Rectal smooth muscle tissue (tissue), 1 donor: ENCODE data around the gene DNASE1L1.

Experiments used
- H3K27ac ChIP-seq: one replicate; pipeline ENCODE4 v1.7.0; 2013; ENCODE audit warnings: low read depth, low read length, inconsistent platforms
- H3K27me3 ChIP-seq: one replicate; pipeline ENCODE4 v1.7.0; 2013; ENCODE audit warnings: low read length; ENCODE audit not compliant: control insufficient read depth, insufficient read depth
- H3K36me3 ChIP-seq: one replicate; pipeline ENCODE4 v1.7.0; 2013; ENCODE audit warnings: low read length; ENCODE audit not compliant: control insufficient read depth, insufficient read depth
- H3K4me1 ChIP-seq: one replicate; pipeline ENCODE4 v1.7.0; 2013; ENCODE audit warnings: low read length; ENCODE audit not compliant: control insufficient read depth, insufficient read depth
- H3K4me3 ChIP-seq: one replicate; pipeline ENCODE4 v1.7.0; 2013; ENCODE audit warnings: low read length
- H3K9ac ChIP-seq: one replicate; pipeline ENCODE4 v1.7.0; 2013; ENCODE audit warnings: low read length

Gene DNASE1L1

DNA sequence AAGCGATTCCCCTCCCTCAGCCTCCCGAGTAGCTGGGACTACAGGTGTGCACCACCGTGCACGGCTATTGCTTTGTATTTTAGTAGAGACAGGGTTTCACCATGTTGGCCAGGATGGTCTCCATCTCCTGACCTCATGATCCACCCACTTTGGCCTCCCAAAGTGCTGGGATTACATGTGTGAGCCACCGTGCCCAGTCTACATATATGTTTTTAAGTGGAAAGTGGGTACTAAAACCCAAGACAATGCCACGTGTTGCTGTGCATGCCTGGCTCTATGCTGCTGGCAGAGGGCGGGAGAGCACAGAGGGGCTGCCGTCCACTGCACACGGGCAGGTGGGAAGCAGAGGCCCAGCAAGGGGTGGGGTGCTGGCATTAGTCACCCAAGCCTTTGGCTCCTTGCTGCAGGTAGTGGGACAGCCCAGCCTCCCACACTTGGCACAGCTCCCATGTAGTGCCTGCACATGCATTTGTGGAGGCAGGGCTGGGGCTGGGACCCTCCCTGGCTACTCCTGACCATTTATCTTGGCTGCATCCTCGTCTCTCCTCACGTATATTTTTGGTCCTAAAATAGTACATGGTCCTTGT is 26.5 kb downstream of the DNASE1L1 start:
- Histone ChIP-seq H3K9ac (no peak overlapping the region), H3K4me3 (no peak overlapping the region), H3K36me3 (no peaks in the 10 kb centered on the region), H3K4me1 (peaks cover 7% of the 10 kb centered on the region), H3K27ac (no peak overlapping the region), H3K27me3 (peaks cover 5% of the 10 kb centered on the region)

- Histone ChIP-seq H3K27me3 (peaks cover 5% of the 10 kb centered on the region), H3K9ac (no peak overlapping the region), H3K4me3 (no peak overlapping the region), H3K4me1 (peaks cover 14% of the 10 kb centered on the region), H3K27ac (no peak overlapping the region), H3K36me3 (no peaks in the 10 kb centered on the region)
Observed at GRCh38 chrX:154381271-154381670, 27.8 kb downstream of the DNASE1L1 start.

DNA sequence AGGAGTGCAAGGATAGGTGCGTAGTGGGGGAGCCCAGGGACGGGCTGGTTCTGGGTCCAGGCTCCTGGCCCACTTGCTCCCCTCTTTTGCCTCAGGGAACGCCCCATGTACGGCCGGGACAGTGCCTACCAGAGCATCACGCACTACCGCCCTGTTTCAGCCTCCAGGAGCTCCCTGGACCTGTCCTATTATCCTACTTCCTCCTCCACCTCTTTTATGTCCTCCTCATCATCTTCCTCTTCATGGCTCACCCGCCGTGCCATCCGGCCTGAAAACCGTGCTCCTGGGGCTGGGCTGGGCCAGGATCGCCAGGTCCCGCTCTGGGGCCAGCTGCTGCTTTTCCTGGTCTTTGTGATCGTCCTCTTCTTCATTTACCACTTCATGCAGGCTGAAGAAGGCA is 28.3 kb downstream of the DNASE1L1 start:
- H3K4me3 ChIP-seq: peak overlapping the region; percentile 61
- H3K4me1 ChIP-seq: peaks cover 15% of the 10 kb centered on the region
- H3K9ac ChIP-seq: no peak overlapping the region

GRCh38 chrX:154380153-154380552 is 28.9 kb downstream of the DNASE1L1 start:
- peak overlapping the region; percentile 68 for H3K9ac ChIP-seq
- H3K4me1 ChIP-seq: peaks cover 15% of the 10 kb centered on the region
- no peaks in the 10 kb centered on the region for H3K36me3 ChIP-seq
- peak overlapping the region; percentile 97 for H3K27ac ChIP-seq
- H3K4me3 ChIP-seq: peak overlapping the region; percentile 61
- H3K27me3 ChIP-seq: peaks cover 5% of the 10 kb centered on the region

More for the DNA sequence above, 28.3 kb downstream of the DNASE1L1 start:
- peaks cover 5% of the 10 kb centered on the region for H3K27me3 ChIP-seq
- H3K36me3 ChIP-seq: no peaks in the 10 kb centered on the region
- peak overlapping the region; percentile 97 for H3K27ac ChIP-seq

- H3K27ac ChIP-seq: peak overlapping the region; percentile 97
- H3K36me3 ChIP-seq: no peaks in the 10 kb centered on the region
- peaks cover 4% of the 10 kb centered on the region for H3K27me3 ChIP-seq
- H3K4me3 ChIP-seq: peak overlapping the region; percentile 61
- peak overlapping the region; percentile 80 for H3K9ac ChIP-seq
- H3K4me1 ChIP-seq: peaks cover 15% of the 10 kb centered on the region
Observed at GRCh38 chrX:154379569-154379951, 29.5 kb downstream of the DNASE1L1 start.

- H3K27ac ChIP-seq: peak within 1 kb of the TSS; percentile 97
- H3K4me3 ChIP-seq: peak within 1 kb of the TSS; percentile 65
- no peaks in the 10 kb centered on the region for H3K27me3 ChIP-seq
- H3K36me3 ChIP-seq: no peaks in the 10 kb centered on the region
- peak within 1 kb of the TSS; percentile 80 for H3K9ac ChIP-seq
- peaks cover 15% of the 10 kb centered on the region for H3K4me1 ChIP-seq
Observed at GRCh38 chrX:154378799-154379568, 30.1 kb downstream of the DNASE1L1 start, which contains the start of gene EMD. Gene EMD (plus strand): TSS chrX:154379295. CDS start chrX:154379485, 190 bp downstream.

DNA sequence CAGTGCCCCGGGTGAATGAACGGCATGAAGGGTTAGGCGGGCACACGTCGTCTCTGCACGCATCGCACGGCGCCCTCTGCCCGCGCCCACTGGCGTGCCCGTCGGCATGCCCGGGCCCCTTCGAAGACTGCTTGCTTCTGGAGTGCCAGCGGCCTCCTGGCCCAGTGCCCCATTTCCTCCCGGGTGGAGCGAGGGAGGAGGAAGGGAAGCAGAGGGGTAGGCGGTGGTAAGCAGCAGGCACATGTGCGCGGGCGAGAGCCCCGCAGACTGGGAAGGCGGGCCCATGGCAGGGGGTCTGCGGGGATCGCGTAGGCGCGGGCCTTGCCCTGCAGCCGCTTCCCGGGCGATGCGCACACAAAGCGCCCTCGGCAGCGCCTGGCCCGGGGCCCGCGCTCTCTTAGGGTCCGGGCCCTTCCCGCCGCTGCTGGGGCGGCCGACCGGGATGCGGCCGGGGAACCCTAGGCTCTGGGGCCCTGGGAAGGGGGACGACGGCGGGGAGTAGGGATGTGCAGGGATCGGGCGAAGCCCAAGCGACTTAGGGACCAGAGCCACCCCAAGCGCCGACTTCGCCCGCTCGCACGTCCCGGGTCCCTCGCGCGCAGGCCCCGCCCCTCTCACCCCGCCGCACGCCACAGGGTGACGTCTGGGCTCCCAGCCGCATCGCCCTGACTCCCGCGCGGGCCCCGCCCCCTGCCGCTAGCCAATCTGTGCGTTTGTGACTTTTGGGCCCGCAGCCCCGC is 30.8 kb downstream of the DNASE1L1 start:
- no peaks in the 10 kb centered on the region for H3K27me3 ChIP-seq
- no peaks in the 10 kb centered on the region for H3K36me3 ChIP-seq
- H3K4me3 ChIP-seq: peak overlapping the region; percentile 65
- H3K4me1 ChIP-seq: peaks cover 15% of the 10 kb centered on the region
- H3K9ac ChIP-seq: peak overlapping the region; percentile 66
- peak overlapping the region; percentile 91 for H3K27ac ChIP-seq

- Histone ChIP-seq H3K4me3 (peak overlapping the region; percentile 28), H3K9ac (no peak overlapping the region), H3K27me3 (peaks cover 2% of the 10 kb centered on the region), H3K27ac (peak overlapping the region; percentile 91), H3K4me1 (peaks cover 15% of the 10 kb centered on the region), H3K36me3 (no peaks in the 10 kb centered on the region)
Observed at GRCh38 chrX:154376774-154377173, 32.3 kb downstream of the DNASE1L1 start.

DNA sequence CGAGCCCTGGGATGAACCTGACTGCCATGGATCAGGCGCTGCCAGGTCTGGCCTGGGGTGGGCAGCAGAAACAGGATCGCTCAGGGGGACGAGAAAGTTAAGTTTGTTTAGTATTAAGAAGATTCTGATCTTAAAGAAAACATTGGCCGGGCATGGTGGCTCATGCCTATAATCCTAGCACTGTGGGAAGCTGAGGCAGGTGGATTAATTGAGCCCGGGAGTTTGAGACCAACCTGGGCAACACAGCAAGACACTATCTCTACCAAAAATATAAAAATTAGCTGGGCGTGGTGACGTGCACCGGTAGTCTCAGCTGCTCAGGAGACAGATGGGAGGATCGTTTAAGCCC is 33.9 kb downstream of the DNASE1L1 start:
- peak overlapping the region; percentile 14 for H3K4me3 ChIP-seq

DNA sequence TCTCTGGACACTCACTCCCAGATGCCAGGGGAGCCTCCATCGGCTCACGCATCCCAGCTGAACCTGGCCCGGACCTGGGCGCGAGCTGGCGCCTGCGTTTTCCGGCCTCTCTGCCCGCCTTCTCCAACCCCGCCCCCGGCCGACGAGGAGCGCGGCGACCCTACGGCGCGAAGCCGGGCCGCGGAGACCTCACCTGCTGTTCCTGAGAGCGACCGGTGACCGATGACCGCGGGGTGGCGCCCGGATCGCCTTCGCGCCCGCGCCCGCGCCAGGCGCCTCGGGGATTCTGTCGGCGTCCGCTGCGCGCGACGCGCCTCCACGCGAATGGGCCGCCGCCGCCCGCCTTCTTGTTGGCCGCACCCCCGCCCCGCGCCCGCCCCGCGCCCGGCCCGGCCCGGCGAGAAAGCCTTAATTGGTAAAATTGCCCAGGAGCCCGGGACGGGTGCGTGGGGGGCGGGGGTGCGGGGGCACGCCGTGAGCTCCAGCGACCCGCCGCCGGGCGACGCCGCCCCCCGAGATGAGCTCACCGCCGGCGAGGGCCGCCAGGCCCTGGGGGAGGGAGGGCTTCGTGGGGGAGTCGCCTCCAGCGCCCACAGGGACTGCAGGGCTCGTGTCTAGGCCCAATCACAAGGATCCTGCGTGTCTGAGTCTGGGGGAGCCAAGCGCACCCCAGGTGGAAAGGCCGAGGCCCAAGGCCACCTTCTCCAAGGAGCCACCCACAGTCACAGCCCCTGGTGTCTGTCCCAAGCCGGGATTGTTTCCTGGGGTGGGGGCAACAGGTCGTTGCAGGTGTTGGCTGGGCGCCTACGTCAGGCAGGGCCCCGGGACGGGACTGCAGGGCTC is 34.5 kb downstream of the DNASE1L1 start, which contains the start of gene FLNA:
TSS of gene FLNA (minus strand) at position 322 of the 843 bp plus-strand sequence. CDS start 3,389 bp downstream, outside the sequence.
- Histone ChIP-seq H3K36me3 (peaks cover 4% of the 10 kb centered on the region), H3K9ac (peak within 1 kb of the TSS; percentile 74), H3K27ac (peak within 1 kb of the TSS; percentile 98), H3K4me3 (peak within 1 kb of the TSS; percentile 71), H3K27me3 (peaks cover 5% of the 10 kb centered on the region), H3K4me1 (peaks cover 9% of the 10 kb centered on the region)

More for the DNA sequence above, 33.9 kb downstream of the DNASE1L1 start:
- Histone ChIP-seq H3K27me3 (peaks cover 2% of the 10 kb centered on the region), H3K27ac (peak overlapping the region; percentile 85), H3K9ac (peak overlapping the region; percentile 35), H3K4me1 (peaks cover 9% of the 10 kb centered on the region), H3K36me3 (no peaks in the 10 kb centered on the region)

DNA sequence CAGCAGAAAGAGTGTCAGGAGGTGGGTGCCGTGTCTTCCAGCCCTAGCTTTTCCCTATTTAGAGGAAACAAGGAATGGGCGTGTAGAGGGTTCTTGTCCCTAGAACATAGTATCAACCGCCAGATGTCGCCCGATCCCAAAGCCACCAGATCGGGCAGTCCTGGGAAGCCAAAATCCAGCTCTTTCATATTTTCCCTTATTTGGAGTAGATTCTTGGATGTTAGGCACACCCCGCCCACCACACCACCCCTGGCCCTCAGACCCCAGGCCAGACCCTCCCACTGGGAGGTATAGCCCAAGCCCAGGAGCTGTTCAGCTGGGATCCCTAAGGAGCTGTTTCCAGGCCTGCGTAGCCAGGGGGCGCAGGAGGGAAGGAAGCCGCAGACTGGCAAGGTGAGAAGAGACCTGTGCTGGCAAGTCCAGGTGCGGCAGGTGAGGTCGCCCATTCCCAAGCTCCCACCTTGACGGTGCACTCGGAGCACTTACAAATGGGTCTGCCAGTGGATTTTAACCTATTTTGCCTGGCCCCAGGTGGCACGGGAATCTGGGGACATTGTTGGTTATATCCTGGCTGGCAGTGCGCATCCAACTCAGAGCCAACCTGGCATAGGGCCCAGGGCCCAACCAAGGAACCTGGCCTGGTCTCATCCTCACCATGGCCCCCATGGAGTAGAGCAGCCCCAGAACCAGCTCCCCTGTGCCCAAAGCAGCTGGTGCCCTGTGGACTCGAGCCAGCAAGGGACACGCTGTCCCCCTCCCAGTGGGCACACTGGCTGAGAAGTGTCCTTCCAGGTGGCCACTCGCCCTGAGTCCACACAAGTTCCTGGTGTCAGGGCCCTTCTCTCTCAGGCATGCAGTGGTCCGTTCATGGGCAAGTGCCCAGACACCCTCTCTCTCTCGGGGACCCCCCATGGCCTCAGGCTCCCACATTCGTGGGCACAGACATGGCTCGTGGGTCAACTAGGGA is 35.4 kb downstream of the DNASE1L1 start:
- Histone ChIP-seq H3K27ac (peak overlapping the region; percentile 98), H3K36me3 (peaks cover 4% of the 10 kb centered on the region), H3K9ac (peak overlapping the region; percentile 74), H3K4me1 (peaks cover 9% of the 10 kb centered on the region), H3K4me3 (peak overlapping the region; percentile 71), H3K27me3 (peaks cover 5% of the 10 kb centered on the region)
